Left renal pelvis (tissue), 4 donors: Measurements from ENCODE around the gene TNRC18. TPM values are rescaled to one million over a fixed set of nuclear protein-coding genes. Genes with fewer than 3 reads are reported as not detected.
A peak's percentile ranks its signal among the peaks of the same experiment; 100 is the strongest.

Source experiments
- DNase-seq, 4 donors: peaks; one replicate each; pipeline ENCODE4 v3.0.0-alpha.2; 2013; ENCODE audit warnings: low read depth in 4 of 4, low spot score in 3 of 4
- polyA plus RNA-seq, 4 donors: library from polyadenylated mRNA; unstranded; fragments of 120-200 nt; gene quantifications; one replicate each; pipeline ENCODE4 v1.2.1, GENCODE V29; 2013; ENCODE audit not compliant: insufficient read length in 4 of 4

Gene TNRC18
- polyA plus RNA-seq, 4 donors, result 80.0 to 142 (median 103) TPM

- no peak for DNase-seq
Observed at GRCh38 chr7:5406957-5407945, 16.4 kb downstream of the TNRC18 start.

DNA sequence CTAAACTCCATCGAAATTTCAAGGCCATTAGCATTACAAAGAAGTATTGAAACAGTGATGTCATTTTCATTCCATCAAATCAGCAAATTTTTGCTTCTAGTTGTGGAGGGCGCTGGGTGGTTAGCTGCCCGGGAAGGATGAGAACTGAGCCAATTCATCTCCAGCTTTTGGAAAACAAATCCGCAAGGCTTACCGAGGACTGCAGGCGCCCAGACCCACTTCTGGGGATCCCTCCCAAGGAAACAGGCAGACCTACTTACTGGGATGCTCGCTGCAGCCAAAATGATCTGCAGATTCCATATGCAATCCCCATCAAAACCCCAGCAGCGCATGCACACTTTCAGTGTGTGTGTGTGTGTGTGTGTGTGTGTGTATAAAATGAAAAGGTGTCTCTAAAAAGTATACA is 19.2 kb downstream of the TNRC18 start:
- DNase-seq, result no peak

GRCh38 chr7:5403442-5403841 is 20.2 kb downstream of the TNRC18 start:
- DNase-seq, result no peak

- no peak for DNase-seq
Observed at GRCh38 chr7:5397736-5398135, 25.9 kb downstream of the TNRC18 start.

GRCh38 chr7:5396999-5397663 is 26.5 kb downstream of the TNRC18 start:
- DNase-seq, result no peak

GRCh38 chr7:5396542-5396941 is 27.1 kb downstream of the TNRC18 start:
- DNase-seq, result no peak

- no peak for DNase-seq
Observed at GRCh38 chr7:5395246-5395645, 28.4 kb downstream of the TNRC18 start.

GRCh38 chr7:5394264-5395105 is 29.1 kb downstream of the TNRC18 start:
- no peak for DNase-seq

GRCh38 chr7:5393748-5394147 is 29.9 kb downstream of the TNRC18 start:
- no peak for DNase-seq

- no peak for DNase-seq
Observed at GRCh38 chr7:5393328-5393727, 30.3 kb downstream of the TNRC18 start.

DNA sequence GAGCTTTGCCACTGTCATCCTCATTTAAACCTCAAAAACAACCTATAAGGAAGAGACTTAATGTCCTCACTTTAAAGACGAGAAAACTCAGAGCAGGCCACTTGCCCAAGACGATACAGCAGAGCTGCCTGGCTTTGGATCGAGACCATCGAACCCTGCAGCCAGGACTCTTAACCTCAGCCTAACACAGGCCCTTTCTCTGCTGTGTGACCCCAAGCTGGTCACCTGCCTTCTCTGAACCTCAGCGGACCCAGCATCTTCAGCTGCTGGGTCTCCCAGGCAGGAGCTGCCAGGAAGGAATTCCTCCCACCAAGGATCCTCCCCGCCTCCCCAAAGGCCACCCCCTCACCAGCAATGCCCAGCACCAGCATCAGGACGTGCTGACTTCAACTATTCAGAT is 32.7 kb downstream of the TNRC18 start:
- DNase-seq, result no peak

DNA sequence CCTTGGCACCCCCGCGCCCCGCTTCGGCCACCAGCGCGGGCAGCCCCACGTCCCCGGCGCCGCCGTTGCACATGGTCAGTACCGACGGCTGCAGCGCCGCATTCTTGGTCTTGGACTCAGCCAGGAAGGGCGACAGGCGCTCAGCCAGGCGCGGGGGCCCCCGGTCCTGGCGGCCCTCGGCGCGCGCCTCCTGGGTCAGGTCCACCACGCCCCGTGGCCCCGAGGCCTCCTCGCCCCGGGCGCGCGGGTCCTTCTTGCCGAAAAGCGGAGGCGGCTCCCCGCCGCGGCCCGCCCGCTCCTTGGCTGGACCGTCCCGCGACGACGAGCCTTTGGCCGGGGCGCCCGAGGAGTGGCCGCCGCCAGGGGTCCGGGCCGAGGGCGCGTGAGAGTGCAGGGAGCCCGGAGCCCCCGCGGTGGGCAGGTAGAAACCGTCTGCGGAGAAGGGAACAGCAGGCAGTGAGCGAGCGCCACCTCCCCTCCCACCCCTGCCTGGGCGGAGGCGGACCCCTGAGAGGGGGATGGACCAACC is 34.7 kb downstream of the TNRC18 start:
- DNase-seq, result no peak

GRCh38 chr7:5388273-5388901 is 35.2 kb downstream of the TNRC18 start:
- DNase-seq, result no peak

GRCh38 chr7:5387711-5388245 is 35.9 kb downstream of the TNRC18 start:
- no peak for DNase-seq

- DNase-seq, result no peak
Observed at GRCh38 chr7:5384618-5385017, 39.0 kb downstream of the TNRC18 start.

GRCh38 chr7:5383314-5384098 is 40.1 kb downstream of the TNRC18 start:
- no peak for DNase-seq

DNA sequence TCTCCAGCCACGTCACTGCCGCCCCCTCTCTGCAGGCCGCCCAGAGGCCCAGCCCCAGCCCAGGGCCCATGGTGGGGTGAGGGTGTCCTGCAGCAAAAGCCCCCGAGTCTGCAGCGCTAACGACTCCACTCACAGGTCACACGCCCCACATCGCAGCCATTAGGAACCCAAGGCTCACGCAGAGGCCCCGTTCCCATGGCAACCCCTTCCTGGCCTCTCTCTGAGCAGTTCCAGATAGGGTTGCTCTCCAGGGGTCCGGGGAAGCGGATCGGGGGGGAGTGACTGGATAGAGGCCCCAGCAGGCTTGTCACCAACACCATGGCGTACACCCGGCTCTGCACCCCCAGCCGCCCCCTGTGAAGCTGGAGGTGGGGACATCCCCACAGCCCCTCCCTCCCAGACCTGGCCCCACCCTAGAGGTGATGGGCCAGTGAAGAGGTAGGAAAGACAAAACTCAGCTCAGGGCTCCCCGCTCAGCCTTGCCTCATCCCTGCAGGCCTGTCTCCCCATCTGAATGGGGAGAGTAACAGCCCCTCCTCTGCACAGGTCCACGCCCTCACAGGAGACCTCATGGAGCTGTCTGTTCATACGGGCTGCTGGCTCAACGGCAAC is 41.2 kb downstream of the TNRC18 start:
- DNase-seq, result peak; percentile 41 to 65 (median 56)

DNA sequence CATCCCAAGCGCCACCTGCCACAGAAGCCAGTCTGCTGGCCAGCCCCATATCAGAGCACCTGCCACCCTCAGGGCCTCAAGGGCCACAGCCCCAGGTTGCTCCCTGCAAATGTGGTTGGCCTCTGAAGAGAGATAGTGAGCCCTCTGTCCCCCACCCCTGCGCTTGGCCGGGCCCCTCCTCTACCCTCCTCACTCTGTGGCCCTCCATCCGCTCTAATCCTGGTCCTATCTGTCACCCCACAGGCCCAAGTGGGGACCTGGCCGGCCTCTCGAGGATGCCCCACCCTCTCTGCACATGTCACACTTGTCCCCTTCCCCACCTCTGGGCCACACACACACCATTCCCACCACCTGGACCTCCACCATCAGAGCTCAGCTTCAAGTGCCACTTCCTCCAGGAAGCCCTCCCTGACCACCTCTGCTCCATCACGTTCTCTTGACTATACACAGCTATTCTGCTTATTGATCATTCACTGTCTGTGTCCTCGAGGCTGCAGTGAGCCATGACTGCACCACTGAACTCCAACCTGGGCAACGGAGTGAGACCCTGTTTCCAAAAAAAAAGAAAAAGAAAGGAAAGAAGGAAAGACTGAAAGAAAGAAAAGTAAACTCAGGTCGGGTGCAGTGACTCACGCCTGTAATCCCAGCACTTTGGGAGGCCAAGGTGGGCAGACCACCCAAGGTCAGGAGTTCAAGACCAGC is 42.4 kb downstream of the TNRC18 start:
- no peak for DNase-seq
